Erythroblast (primary cell): ENCODE results near the gene C16orf74.

Experiments used
- DNase-seq, 2 experiments: peaks; one replicate each; lab custom pipeline; 2025; lab: John Stamatoyannopoulos, UW
- GATA1 ChIP-seq: IDR thresholded peaks from 2 replicates; pipeline ENCODE4 v1.6.1; 2011; ENCODE audit warnings: low read depth, mild to moderate bottlenecking, control low read depth, low read length, moderate library complexity
- POLR2A ChIP-seq: IDR thresholded peaks from 2 replicates; pipeline ENCODE4 v1.6.1; 2011; ENCODE audit warnings: mild to moderate bottlenecking, low read length

The C16orf74 gene

DNA sequence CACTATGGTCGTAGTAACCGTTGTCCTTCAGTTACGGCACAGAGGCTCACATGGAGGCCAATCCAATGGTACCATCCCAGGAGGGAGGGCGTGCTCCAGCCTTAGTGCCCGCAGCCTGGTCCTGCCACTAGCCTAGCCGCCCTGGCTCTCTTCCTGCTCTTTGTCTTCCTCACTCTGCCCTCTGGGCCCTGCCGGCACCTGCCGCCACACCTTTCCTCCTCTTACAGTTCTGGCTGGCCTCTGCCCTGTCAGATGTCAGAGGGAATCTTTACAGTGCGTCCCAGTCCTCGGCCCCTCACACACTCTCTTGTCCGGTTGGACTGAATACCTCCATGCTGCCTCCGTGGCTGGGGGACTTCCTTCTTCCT is 85.5 kb downstream of the C16orf74 start:
- DNase-seq: no peak
- no peak for TF ChIP-seq POLR2A
- TF ChIP-seq GATA1: no peak

DNA sequence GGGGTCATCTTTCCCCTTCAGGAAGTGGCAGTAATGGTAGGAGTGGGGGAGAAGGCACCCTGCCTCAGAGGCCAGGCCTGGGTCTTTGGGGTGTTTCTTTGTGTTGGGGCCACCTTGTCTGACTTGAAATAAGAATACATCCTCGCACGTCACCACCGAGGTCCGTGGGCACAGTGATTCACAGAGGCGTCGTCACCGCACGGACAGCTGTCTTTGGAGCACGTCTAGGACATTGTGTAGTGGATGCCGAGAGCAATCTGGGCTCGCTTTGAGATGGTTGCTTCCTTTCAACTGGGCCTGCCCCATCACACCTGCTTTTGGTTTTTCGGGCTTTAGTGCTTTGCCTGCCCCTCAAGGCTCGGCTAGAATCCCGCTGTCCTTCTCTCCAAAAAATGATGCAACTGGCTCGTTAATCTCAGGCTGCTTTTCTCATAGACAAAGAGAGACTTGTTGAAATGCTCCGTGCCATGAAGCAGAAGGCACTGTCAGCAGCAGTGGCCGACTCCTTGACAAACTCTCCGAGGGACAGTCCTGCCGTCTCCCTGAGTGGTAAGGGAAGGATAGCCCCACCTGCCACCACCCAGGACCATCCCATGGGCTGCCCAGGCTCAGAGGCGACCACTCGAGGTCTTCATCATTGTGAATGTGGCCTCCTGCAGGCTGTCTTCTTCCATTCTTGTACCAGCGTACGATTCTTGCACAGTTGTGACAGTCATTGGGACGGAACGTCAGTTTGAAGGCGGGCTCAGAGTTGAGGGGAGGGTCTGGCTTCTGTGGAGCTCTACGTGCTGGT is 86.1 kb downstream of the C16orf74 start:
- TF ChIP-seq POLR2A (no peak), GATA1 (no peak)
- DNase-seq: no peak

- DNase-seq: no peak
- no peak for TF ChIP-seq POLR2A
- no peak for TF ChIP-seq GATA1
Measured at GRCh38 chr16:85663891-85664321, 87.0 kb downstream of the C16orf74 start.

GRCh38 chr16:85662976-85663830 is 87.7 kb downstream of the C16orf74 start:
- TF ChIP-seq GATA1 (no peak), POLR2A (no peak)
- no peak for DNase-seq

GRCh38 chr16:85662482-85662812 is 88.4 kb downstream of the C16orf74 start:
- TF ChIP-seq POLR2A (no peak), GATA1 (no peak)

GRCh38 chr16:85661740-85662481 is 89.0 kb downstream of the C16orf74 start:
- DNase-seq: no peak
- TF ChIP-seq POLR2A: no peak
- TF ChIP-seq GATA1: no peak

More at GRCh38 chr16:85662482-85662812, 88.4 kb downstream of the C16orf74 start:
- DNase-seq: no peak

GRCh38 chr16:85660843-85661739 is 89.8 kb downstream of the C16orf74 start:
- no peak for DNase-seq
- TF ChIP-seq POLR2A (no peak), GATA1 (no peak)

- DNase-seq: peak; percentile 77 to 86
- TF ChIP-seq GATA1 (no peak), POLR2A (no peak)
Measured at GRCh38 chr16:85659805-85660511, 90.9 kb downstream of the C16orf74 start.

DNA sequence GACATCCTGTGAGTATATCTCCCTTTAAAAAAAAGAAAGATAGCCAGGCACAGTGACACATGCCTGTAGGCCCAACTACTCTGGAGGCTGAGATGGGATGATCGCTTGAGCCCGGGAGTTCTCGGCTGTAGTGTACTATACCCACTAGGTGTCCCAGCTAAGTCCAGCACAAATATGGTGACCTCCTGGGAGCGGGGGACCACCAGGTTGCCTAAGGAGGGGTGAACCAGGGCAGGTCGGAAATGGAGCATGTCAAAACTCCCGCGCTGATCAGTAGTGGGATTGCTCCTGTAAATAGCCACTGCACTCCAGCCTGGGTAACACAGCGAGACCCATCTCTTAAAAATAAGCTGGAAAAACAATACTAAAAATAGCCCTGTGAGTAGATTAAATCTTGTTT is 91.6 kb downstream of the C16orf74 start:
- TF ChIP-seq GATA1: no peak
- no peak for TF ChIP-seq POLR2A
- no peak for DNase-seq

DNA sequence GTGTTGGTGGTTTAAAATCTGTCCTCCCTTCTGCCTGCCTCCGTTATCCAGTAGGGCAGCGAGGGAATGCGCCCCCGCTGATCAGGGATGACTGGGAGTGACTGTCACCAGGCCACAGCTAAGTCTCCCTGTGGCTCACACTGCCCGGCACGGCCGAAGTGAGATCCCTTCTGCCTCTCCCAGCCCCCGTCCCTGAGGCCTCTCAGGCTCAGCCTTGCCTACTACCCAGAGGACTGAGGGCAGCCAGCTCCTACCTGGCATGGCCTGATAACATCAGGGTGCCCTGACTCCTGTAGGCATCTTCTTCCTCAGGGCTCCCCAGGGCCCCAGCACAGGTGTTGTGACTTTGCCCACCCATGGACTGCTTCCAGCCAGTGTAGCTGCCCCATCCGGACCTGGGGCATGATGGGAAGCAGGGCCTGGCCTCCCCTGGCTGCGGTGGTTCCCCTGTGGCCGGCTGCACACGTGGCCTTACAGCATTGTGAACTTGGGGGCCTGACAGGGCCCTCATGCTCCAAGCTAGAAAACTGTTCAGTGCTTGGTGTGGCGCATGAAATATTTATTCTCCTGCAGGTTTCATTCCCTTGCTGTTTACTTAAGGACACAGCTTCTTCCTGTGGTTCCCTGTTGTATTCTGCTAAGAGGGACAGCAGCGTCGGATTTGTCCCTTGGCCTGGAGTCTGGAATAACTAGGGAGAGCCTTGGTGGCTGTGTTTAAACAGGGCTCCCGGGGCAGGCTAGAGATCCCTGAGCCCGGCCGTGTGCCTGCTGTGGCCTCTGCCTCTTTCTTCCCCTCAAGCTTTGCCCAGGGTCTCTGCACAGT is 92.2 kb downstream of the C16orf74 start:
- no peak for DNase-seq
- TF ChIP-seq POLR2A (no peak), GATA1 (no peak)

DNA sequence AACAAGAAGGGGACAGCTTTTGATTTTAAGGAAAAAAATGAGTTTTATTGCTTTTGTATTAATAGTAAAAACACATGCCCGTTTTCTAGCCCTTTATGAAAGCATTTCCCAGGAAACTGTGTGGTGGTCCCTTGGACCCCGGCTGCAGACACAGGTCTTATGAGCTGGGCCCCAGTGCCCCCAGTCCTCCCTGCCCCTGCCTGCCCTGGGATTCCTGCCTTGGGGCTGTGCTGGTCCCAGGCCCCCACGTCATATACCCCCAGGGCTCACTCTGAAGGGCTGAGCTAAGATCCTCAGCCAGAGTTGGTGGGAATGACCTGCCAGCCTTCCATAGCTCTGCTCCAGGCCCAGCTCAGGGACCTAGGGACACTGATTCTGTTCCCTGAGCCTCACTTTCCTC is 92.9 kb downstream of the C16orf74 start:
- TF ChIP-seq GATA1 (no peak), POLR2A (no peak)
- DNase-seq: no peak
